Neural cell (in vitro differentiated cells): ENCODE results near the gene KIAA0753.

Source experiments
- CTCF ChIP-seq: fragments of 450-650 bp; IDR thresholded peaks from 2 replicates; pipeline ENCODE4 v1.5.1; 2014; ENCODE audit warnings: antibody characterized with exemption, mild to moderate bottlenecking, moderate library complexity; ENCODE audit not compliant: poor library complexity, severe bottlenecking
- EP300 ChIP-seq: fragments of 450-650 bp; conservative IDR thresholded peaks from 2 replicates; pipeline ENCODE4 v1.6.1; 2014; ENCODE audit warnings: antibody characterized with exemption, mild to moderate bottlenecking, moderate library complexity; ENCODE audit not compliant: poor library complexity, severe bottlenecking
- EZH2 ChIP-seq: fragments of 200-600, 300-800 bp; shearing (Covaris generic), sonication (generic); IDR thresholded peaks from 2 replicates; pipeline ENCODE4 v1.6.1; 2014; ENCODE audit warnings: antibody characterized with exemption, low read length, borderline replicate concordance, mild to moderate bottlenecking; ENCODE audit not compliant: insufficient read depth, poor library complexity, severe bottlenecking
- MXI1 ChIP-seq: fragments of 450-650 bp; conservative IDR thresholded peaks from 2 replicates; pipeline ENCODE4 v1.6.1; 2014; ENCODE audit warnings: antibody characterized with exemption, mild to moderate bottlenecking; ENCODE audit not compliant: poor library complexity, severe bottlenecking
- POLR2AphosphoS5 ChIP-seq: IDR thresholded peaks from 2 replicates; pipeline ENCODE4 v1.6.1; 2012
- RAD21 ChIP-seq: fragments of 450-650 bp; conservative IDR thresholded peaks from 2 replicates; pipeline ENCODE4 v1.6.1; 2014; ENCODE audit warnings: antibody characterized with exemption, mild to moderate bottlenecking, moderate library complexity
- REST ChIP-seq: IDR thresholded peaks from 2 replicates; pipeline ENCODE4 v1.6.1; 2012; ENCODE audit warnings: borderline replicate concordance
- SMC3 ChIP-seq: fragments of 450-650 bp; conservative IDR thresholded peaks from 2 replicates; pipeline ENCODE4 v1.6.1; 2014; ENCODE audit warnings: antibody characterized with exemption, mild to moderate bottlenecking, moderate library complexity; ENCODE audit not compliant: poor library complexity
- TAF1 ChIP-seq: IDR thresholded peaks from 2 replicates; pipeline ENCODE4 v1.6.1; 2012; ENCODE audit warnings: low read depth

- TF ChIP-seq CTCF (no peak), EZH2 (no peak), EP300 (no peak), REST (no peak), POLR2AphosphoS5 (no peak), MXI1 (no peak), RAD21 (no peak), TAF1 (no peak), SMC3 (no peak)
These were observed 30.1 kb upstream of the KIAA0753 start for GRCh38 chr17:6670571-6670970.
